GM12865 (cell line): Measurements from ENCODE around the gene GON4L.

Experiments
- DNase-seq: peaks from one replicate; pipeline ENCODE4 v3.0.0; 2010; ENCODE audit warnings: low read depth
- H3K4me3 ChIP-seq: 2 replicates; pipeline ENCODE4 v1.5.1; 2011; ENCODE audit warnings: mild to moderate bottlenecking, low read depth, low read length, control low read depth
- CTCF ChIP-seq: IDR thresholded peaks from 2 replicates; pipeline ENCODE4 v1.5.1; 2011; ENCODE audit warnings: low read length, control low read depth, low read depth, inconsistent platforms; ENCODE audit not compliant: insufficient read depth; ENCODE audit errors: missing control alignments

Gene GON4L

DNA sequence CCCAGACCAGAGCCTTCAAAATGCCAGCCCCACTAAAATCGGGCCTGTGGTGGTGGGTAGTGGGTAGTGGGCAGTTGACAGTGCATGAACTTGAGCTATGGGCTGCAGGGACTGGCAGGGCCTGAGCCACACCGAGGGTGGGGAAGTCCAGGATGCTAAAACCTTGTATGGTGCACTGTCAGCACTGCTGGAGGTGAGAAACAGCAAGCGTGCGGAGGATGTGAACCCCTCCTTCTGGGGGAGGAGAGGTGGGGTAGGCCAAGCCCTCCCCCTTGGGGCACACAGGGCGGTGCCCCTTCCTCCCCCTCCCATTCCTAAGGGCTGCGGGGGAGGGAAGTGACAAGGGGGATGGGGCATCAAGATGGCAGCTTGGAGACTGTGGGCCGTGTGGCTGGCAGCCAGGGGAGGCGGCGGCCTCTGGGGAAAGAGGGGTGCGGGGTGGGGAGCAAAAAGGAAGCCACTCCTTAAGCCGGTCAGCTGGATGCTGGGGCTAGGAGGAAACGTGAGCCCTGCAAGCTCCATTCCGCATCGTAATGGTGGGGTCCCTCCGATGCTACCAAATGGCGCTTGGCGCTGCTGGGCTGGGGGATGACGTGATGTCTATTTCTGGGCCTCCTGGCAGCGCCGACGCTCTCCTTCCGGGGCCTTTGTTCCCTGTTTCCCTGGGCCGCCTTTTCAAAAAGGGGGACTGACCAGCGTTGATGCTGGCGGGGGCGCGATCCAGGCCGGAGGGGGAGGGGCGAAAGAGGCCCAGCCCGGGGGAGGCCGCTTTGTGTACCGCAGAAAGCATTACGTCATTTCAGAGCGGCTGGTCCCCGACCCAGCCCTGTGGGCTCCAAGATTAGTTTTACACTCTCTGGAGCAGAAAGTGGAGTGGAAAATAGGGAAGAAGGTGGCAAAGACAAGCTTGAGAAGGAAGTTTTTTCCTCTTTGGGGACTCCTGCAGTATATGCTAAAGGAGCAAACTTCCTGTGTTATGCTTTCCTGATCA lies 3.2 kb upstream of the GON4L start:
- H3K4me3 ChIP-seq = peak overlapping the region; percentile 79
- peak; percentile 73 for DNase-seq
- no peak for TF ChIP-seq CTCF

- DNase-seq = peak; percentile 98
- peak within 1 kb of the TSS; percentile 79 for H3K4me3 ChIP-seq
- no peak for TF ChIP-seq CTCF
Measured at GRCh38 chr1:155859234-155859829, 2.3 kb upstream of the GON4L start, which contains the start of gene SYT11. Gene SYT11, plus strand, starts transcription at chr1:155859567. Its CDS starts 195 bp downstream, at chr1:155859762.

GRCh38 chr1:155858800-155859233 lies 1.8 kb upstream of the GON4L start:
- TF ChIP-seq CTCF = no peak
- peak; percentile 66 for DNase-seq
- H3K4me3 ChIP-seq = peak overlapping the region; percentile 74

GRCh38 chr1:155856257-155856974 lies 598 bp downstream of the GON4L start:
- no peak for TF ChIP-seq CTCF
- H3K4me3 ChIP-seq = peak overlapping the region; percentile 95
- no peak for DNase-seq

DNA sequence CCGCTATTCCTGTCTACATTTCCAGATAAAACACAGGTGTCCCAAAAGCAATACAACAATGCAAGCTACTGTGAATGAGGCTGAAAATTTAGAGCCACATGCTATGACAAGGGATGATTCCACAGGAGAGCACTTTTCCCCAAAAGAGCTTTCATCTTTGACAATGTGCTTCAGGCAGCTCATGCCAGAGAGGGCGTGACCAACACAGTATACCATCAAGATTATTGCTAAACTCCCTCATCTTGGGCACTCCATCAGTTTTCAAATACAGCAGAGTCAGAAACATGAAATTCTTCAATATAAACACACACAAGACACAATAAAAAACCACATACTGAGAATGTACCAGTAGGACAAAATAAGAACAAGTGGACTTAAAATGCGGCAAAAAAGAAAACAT lies 6.7 kb downstream of the GON4L start:
- no peak for TF ChIP-seq CTCF
- H3K4me3 ChIP-seq = no peak overlapping the region

DNA sequence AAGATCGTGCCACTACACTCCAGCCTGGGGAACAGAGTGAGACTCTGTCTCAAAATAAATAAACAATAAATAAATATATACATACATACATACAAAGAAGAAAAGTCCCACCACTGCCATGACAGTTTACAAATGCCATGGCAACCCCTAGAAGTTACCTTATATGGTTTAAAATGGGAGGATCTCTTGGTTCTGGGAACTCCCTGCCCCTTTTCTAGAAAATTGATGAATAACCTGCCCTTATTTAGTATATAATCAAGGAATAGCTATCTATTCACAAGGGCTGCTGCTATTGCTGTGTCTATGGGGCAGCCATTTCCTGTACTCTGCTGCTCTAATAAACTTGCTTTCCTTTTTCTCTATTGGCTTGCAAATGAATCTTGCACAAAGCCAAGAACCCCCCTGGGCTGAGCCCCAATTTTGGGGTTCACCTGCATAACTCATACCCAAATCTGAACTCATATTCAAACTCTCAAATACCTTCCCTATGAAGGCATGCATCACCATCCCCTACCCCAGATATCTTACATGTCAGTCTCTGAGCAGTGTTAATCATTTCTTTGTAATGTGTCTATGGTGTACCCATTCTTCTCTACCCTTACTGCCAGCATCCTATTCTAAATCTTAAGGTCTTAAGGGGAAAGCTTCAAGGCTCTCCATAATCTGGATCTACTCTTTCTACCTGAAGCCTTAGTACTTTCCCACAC lies 9.0 kb downstream of the GON4L start:
- no peak for TF ChIP-seq CTCF
- no peak overlapping the region for H3K4me3 ChIP-seq
- no peak for DNase-seq

More for the DNA sequence above, 6.7 kb downstream of the GON4L start:
- no peak for DNase-seq
